HCT116 (cell line): ENCODE measurements around the gene CALHM2. TPM values are rescaled to one million over a fixed set of nuclear protein-coding genes. Genes with fewer than 3 reads are reported as not detected.

Experiments used
- ATAC-seq: fragments of 200-7000 bp; cut with Tn5 transposase; 2 replicates; pipeline ENCODE4 v1.9.1; 2020; ENCODE audit warnings: mild to moderate bottlenecking, moderate library complexity
- BruUV-seq: library from RNA; stranded (reverse); fragments of 400-500 nt; replicated peaks from 2 replicates; lab custom pipeline; 2021; lab: Mats Ljungman, UMichigan
- CTCF ChIA-PET: fragments of 300-600 bp; sonication (Branson Sonifier 250); formaldehyde crosslinking; loops from one replicate; lab custom pipeline; 2021; ENCODE audit warnings: antibody characterized with exemption; lab: Charles Lee
- POLR2A ChIA-PET: fragments of 300-600, 350-600 bp; sonication (Branson Sonifier 250); formaldehyde crosslinking; loops from one replicate; lab custom pipeline; 2021; ENCODE audit warnings: antibody characterized with exemption; lab: Charles Lee
- RAD21 ChIA-PET, 2 experiments: fragments of 300-600 bp; sonication (Branson Sonifier 250); formaldehyde crosslinking; loops; one replicate each; lab custom pipeline; 2023; ENCODE audit warnings: low total read pairs in 2 of 2; ENCODE audit not compliant: uncharacterized antibody in 2 of 2, unreplicated experiment in 2 of 2, low non-redundant PET in 1 of 2; lab: Charles Lee
- DNase-seq: peaks from one replicate; pipeline ENCODE4 v3.0.0-alpha.2; 2010; ENCODE audit warnings: low read depth, low spot score
- H2AFZ ChIP-seq: fragments of 200-600 bp; shearing (Covaris generic), sonication (generic); 2 replicates; pipeline ENCODE4 v1.6.1; 2017; ENCODE audit warnings: low read depth, mixed run types, mixed read lengths, antibody characterized with exemption, low read length; ENCODE audit not compliant: poor library complexity, severe bottlenecking
- H3K27ac ChIP-seq: 2 replicates; pipeline ENCODE4 v1.5.1; 2012; ENCODE audit warnings: low read depth, low read length
- H3K27me3 ChIP-seq: fragments of 200-600 bp; sonication (generic); 2 replicates; pipeline ENCODE4 v1.6.1; 2016; ENCODE audit warnings: mixed run types, low read length, mixed read lengths; ENCODE audit not compliant: insufficient read depth
- H3K36me3 ChIP-seq, 2 experiments: fragments of 200-500 bp in 1 of 2; fragments of 200-600 bp in 1 of 2; sonication (Bioruptor generic) in 1 of 2; sonication (generic) in 1 of 2; 2 replicates each; pipeline versions ENCODE4 v1.5.1 to v1.6.1; 2014 to 2016; ENCODE audit warnings: low read length in 2 of 2, inconsistent platforms in 1 of 2, mixed read lengths in 1 of 2, mixed run types in 1 of 2; ENCODE audit not compliant: insufficient read depth in 2 of 2, control insufficient read depth in 1 of 2
- H3K4me1 ChIP-seq, 2 experiments: fragments of 200-600 bp in 1 of 2; sonication (generic) in 1 of 2; 2 replicates each; pipeline versions ENCODE4 v1.5.1 to v1.6.1; 2012 to 2017; ENCODE audit warnings: low read length in 2 of 2, inconsistent platforms in 1 of 2, mild to moderate bottlenecking in 1 of 2, mixed read lengths in 1 of 2, mixed run types in 1 of 2, moderate library complexity in 1 of 2; ENCODE audit not compliant: insufficient read depth in 2 of 2, control insufficient read depth in 1 of 2
- H3K4me2 ChIP-seq: fragments of 200-600 bp; sonication (generic); 2 replicates; pipeline ENCODE4 v1.6.1; 2017; ENCODE audit warnings: mixed run types, low read length, mixed read lengths
- H3K4me3 ChIP-seq, 2 experiments: fragments of 200-600 bp in 1 of 2; sonication (generic) in 1 of 2; replicated peaks in 1 of 2; 2 replicates each; pipeline ENCODE4 v1.5.1; 2011 to 2016; ENCODE audit warnings: low read length in 2 of 2, control low read depth in 1 of 2, low read depth in 1 of 2, mild to moderate bottlenecking in 1 of 2, mixed read lengths in 1 of 2, mixed run types in 1 of 2
- H3K79me2 ChIP-seq: fragments of 200-600 bp; sonication (generic); 2 replicates; pipeline ENCODE4 v1.6.1; 2017; ENCODE audit warnings: mild to moderate bottlenecking, mixed run types, low read length, moderate library complexity, mixed read lengths; ENCODE audit not compliant: insufficient read depth
- H3K9ac ChIP-seq: fragments of 200-600 bp; sonication (generic); 2 replicates; pipeline ENCODE4 v1.6.1; 2016; ENCODE audit warnings: low read length, mixed read lengths
- H3K9me2 ChIP-seq: fragments of 200-600 bp; sonication (generic), shearing (Covaris generic); 2 replicates; pipeline ENCODE4 v1.6.1; 2017; ENCODE audit warnings: mixed run types, mild to moderate bottlenecking, moderate library complexity; ENCODE audit not compliant: insufficient read depth
- H3K9me3 ChIP-seq, 2 experiments: fragments of 200-500 bp in 1 of 2; fragments of 200-600 bp in 1 of 2; sonication (Bioruptor generic) in 1 of 2; sonication (generic) in 1 of 2; 2 replicates each; pipeline ENCODE4 v1.6.1; 2014 to 2017; ENCODE audit warnings: low read length in 2 of 2, mixed read lengths in 2 of 2, inconsistent platforms in 1 of 2, low read depth in 1 of 2, mild to moderate bottlenecking in 1 of 2, mixed run types in 1 of 2, moderate library complexity in 1 of 2; ENCODE audit not compliant: control insufficient read depth in 1 of 2, insufficient read depth in 1 of 2
- H4K20me1 ChIP-seq: fragments of 200-600 bp; sonication (generic), shearing (Covaris generic); 2 replicates; pipeline ENCODE4 v1.6.1; 2017; ENCODE audit warnings: mixed run types, mild to moderate bottlenecking, moderate library complexity; ENCODE audit not compliant: insufficient read depth
- CBX3 ChIP-seq: IDR thresholded peaks from 2 replicates; pipeline ENCODE4 v1.6.1; 2012; ENCODE audit warnings: low read depth
- CEBPB ChIP-seq: IDR thresholded peaks from 2 replicates; pipeline ENCODE4 v1.6.1; 2012; ENCODE audit warnings: low read depth
- ELF1 ChIP-seq: IDR thresholded peaks from 2 replicates; pipeline ENCODE4 v1.6.1; 2012; ENCODE audit warnings: low read depth, borderline replicate concordance
- EZH2 ChIP-seq: fragments of 200-600 bp; sonication (generic); IDR thresholded peaks from 2 replicates; pipeline ENCODE4 v1.6.1; 2017; ENCODE audit warnings: antibody characterized with exemption, mixed run types
- FOSL1 ChIP-seq: IDR thresholded peaks from 2 replicates; pipeline ENCODE4 v1.6.1; 2012; ENCODE audit warnings: low read depth
- POLR2A ChIP-seq: IDR thresholded peaks from 2 replicates; pipeline ENCODE4 v1.7.0; 2011; ENCODE audit warnings: borderline replicate concordance; ENCODE audit not compliant: insufficient read depth, insufficient read length; ENCODE audit errors: extremely low read depth
- POLR2AphosphoS5 ChIP-seq: IDR thresholded peaks from 2 replicates; pipeline ENCODE4 v1.6.1; 2011; ENCODE audit warnings: mild to moderate bottlenecking, low read depth, low read length, moderate library complexity
- RAD21 ChIP-seq: IDR thresholded peaks from 2 replicates; pipeline ENCODE4 v1.6.1; 2012; ENCODE audit warnings: low read depth, mild to moderate bottlenecking
- SIN3A ChIP-seq: IDR thresholded peaks from 2 replicates; pipeline ENCODE4 v1.6.1; 2012; ENCODE audit warnings: low read depth
- SRF ChIP-seq: IDR thresholded peaks from 2 replicates; pipeline ENCODE4 v1.6.1; 2012; ENCODE audit warnings: low read depth
- ZNF274 ChIP-seq: fragments of 200-500 bp; sonication (Bioruptor generic); IDR thresholded peaks from 2 replicates; pipeline ENCODE4 v1.6.1; 2014; ENCODE audit warnings: mild to moderate bottlenecking, low read depth, low read length, inconsistent platforms
- intact Hi-C: fragments of 100-400 bp; cut with micrococcal nuclease; formaldehyde crosslinking; loops from 2 replicates; pipeline ENCODE4 v1.10.0; 2022
- total RNA-seq: library from RNA; stranded (reverse); gene quantifications from one replicate; pipeline ENCODE4 v1.2.1, GENCODE V29; 2021; ENCODE audit not compliant: unreplicated experiment
- TF ChIP-seq, protein P1 (sequence below), 3 experiments: fragments of 200-600 bp in 1 of 3; sonication (generic) in 1 of 3; IDR thresholded peaks in 2 of 3; conservative IDR thresholded peaks in 1 of 3; 2 replicates each; pipeline ENCODE4 v1.5.1; 2012 to 2017; ENCODE audit warnings: low read depth in 2 of 3, low read length in 2 of 3, antibody characterized with exemption in 1 of 3, borderline replicate concordance in 1 of 3, control low read depth in 1 of 3, mild to moderate bottlenecking in 1 of 3, mixed read lengths in 1 of 3, mixed run types in 1 of 3, moderate library complexity in 1 of 3; ENCODE audit not compliant: insufficient read depth in 1 of 3
- TF ChIP-seq, protein P2 (sequence below): IDR thresholded peaks from 2 replicates; pipeline ENCODE4 v1.6.1; 2012

Gene CALHM2
- total RNA-seq, 1 experiment from 2014 or later: 46.1 TPM

DNA sequence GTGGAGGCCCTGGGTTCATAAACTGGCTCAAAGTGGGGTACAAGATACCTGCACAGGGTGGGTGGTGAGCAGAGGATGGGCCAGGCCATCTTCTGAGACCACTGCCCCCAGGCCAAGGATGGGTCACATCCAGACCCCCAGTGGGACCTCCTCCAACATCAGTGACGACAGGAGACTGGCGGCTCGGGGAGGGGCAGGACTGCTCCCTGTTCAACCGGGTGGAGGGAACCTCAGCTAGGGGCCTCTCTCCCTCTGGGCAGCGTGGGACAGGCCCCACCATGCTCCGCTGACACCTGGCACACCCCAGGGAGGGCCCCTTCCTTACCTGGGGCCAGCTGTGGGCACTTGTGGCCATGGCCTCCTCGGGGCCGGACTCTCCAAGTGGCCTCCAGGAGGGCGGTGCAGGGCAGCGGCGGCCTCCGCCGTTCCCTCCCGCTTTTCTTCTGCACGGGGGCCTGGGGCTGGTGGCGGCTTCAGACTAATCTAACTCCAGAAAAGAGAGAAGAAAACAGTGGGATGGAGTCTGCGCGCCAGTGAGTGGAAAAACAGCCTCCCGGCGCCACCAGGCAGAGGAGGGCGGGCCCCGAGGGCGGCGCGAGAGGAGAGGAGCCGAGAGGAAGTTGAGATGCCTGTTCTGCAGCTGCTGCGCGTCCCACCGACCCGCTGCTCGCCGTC lies at the start of gene CALHM2 (continued):
- TF ChIP-seq, protein P1, sequence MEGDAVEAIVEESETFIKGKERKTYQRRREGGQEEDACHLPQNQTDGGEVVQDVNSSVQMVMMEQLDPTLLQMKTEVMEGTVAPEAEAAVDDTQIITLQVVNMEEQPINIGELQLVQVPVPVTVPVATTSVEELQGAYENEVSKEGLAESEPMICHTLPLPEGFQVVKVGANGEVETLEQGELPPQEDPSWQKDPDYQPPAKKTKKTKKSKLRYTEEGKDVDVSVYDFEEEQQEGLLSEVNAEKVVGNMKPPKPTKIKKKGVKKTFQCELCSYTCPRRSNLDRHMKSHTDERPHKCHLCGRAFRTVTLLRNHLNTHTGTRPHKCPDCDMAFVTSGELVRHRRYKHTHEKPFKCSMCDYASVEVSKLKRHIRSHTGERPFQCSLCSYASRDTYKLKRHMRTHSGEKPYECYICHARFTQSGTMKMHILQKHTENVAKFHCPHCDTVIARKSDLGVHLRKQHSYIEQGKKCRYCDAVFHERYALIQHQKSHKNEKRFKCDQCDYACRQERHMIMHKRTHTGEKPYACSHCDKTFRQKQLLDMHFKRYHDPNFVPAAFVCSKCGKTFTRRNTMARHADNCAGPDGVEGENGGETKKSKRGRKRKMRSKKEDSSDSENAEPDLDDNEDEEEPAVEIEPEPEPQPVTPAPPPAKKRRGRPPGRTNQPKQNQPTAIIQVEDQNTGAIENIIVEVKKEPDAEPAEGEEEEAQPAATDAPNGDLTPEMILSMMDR (IDR thresholded peaks at IDR 0.05 in 2 of 3, conservative IDR thresholded peaks at IDR 0.05 in 1 of 3; ENCODE audit: borderline replicate concordance in 1 of 3, insufficient read depth in 1 of 3, low read depth in 2 of 3, low read length in 2 of 3): 0 out of 6 replicates have a peak, but pooled peaks of 1 of the 3 experiments have one; percentile 10
- TF ChIP-seq FOSL1: no peak
- no peak for TF ChIP-seq EZH2
- no peak for TF ChIP-seq ZNF274
- peak; percentile 60 for TF ChIP-seq POLR2AphosphoS5
- TF ChIP-seq SIN3A: no peak
- no peak for TF ChIP-seq SRF
- TF ChIP-seq, all 23 proteins: peak for 5

DNA sequence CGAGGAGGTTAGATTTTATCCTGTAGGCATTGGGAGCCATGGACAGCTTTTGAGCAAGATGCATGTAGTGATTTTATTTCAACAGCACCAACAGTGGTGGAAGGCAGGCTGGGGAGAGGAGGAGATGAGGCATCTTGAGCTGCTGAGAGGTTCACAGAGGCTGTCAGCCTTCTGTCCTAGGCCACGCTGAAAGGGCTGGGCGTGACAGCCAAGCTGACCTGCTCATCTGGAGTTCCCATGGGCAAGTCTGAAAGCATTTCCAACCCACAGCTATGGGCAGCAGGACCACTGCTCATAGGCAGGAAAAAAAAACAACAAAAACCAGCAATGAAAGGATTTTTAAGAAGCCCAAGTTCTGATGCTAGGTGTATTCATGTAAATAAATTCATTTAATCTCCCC lies 49.0 kb upstream of the CALHM2 start:
- Histone ChIP-seq H3K4me2 (no peak overlapping the region), H3K79me2 (no peaks in the 10 kb centered on the region), H3K4me3 (no peak overlapping the region), H2AFZ (no peak overlapping the region), H3K27ac (no peak overlapping the region), H3K4me1 (peaks cover 11 to 15% of the 10 kb centered on the region in 2 experiments), H3K36me3 (no peaks in the 10 kb centered on the region), H3K9me2 (no peaks in the 10 kb centered on the region), H3K9me3 (no peaks in the 10 kb centered on the region), H4K20me1 (no peaks in the 10 kb centered on the region), H3K9ac (no peak overlapping the region), H3K27me3 (no peaks in the 10 kb centered on the region)
- BruUV-seq: no TSS peak
- ChIA-PET POLR2A (no interaction called here), CTCF (interaction anchor here (1.6 kb wide), 1 partner anchor 25 kb away, joined by 4 read pairs; no protein-coding TSS in a partner anchor), RAD21 (no interaction called here)
- ATAC-seq (no peak), DNase-seq (no peak)
- TF ChIP-seq CEBPB (no peak), CBX3 (no peak), RAD21 (no peak), ELF1 (no peak), SIN3A (no peak), ZNF274 (no peak), EZH2 (no peak), POLR2A (no peak), SRF (no peak)
- TF ChIP-seq, protein P2, sequence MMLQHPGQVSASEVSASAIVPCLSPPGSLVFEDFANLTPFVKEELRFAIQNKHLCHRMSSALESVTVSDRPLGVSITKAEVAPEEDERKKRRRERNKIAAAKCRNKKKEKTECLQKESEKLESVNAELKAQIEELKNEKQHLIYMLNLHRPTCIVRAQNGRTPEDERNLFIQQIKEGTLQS: no peak
- intact Hi-C loops: no loop called here
